ENCODE results near the gene EXOC3.

DNA sequence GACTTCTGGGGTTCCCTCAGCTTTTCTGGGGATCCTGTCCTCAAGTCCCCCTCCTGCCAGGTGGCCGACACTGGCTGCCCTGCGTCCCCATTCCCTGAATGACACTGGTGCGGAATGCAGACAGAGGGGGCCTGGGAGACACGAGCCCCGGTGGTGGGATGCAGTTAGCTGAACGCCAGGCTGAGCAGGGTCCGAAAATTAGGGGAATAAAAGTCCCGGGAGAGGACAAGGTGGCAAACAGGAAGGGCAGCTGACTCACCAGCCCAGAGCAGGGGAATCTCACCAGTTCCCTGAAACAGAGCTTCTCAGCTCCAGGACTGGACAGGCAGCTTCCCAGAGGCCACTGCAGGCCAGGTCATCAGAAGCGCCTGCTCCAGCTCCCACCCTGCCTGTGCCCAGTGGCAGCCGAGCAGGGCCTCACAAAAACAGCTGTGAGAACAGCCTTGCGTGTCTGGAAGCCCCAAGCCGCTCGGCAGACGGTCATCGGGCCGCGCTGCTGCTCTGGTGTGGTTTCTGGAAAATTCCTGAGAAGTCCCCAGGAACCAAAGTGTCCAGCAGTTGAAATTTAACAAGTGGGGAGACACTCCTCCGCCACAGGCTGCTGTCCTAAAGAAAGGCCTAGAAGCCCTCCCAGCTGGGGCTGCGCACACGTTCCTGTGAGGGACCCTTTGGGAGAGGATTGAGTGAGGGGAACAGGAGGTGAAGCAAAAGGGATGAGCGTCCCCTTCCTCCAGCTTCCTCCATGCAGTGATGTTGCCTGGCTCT lies 47.6 kb upstream of the EXOC3 start:
- no peak for TF ChIP-seq TAF1 (IDR thresholded peaks at IDR 0.05; ENCODE audit: borderline replicate concordance, insufficient read depth, low read length)
- TF ChIP-seq POLR2AphosphoS5 (IDR thresholded peaks at IDR 0.05; ENCODE audit: low read depth, low read length), result no peak

Measured in PFSK-1 (cell line).